Gastroesophageal sphincter (tissue), 2 donors: ENCODE measurements around the gene SSMEM1.

Experiments
- POLR2A ChIP-seq, 2 donors: fragments of 450-650 bp; IDR thresholded peaks; one replicate each; pipeline ENCODE4 v1.6.1; 2017; ENCODE audit warnings: antibody characterized with exemption in 2 of 2, mild to moderate bottlenecking in 2 of 2, moderate library complexity in 1 of 2
- POLR2AphosphoS5 ChIP-seq: sonication (generic); formaldehyde crosslinking; IDR thresholded peaks from one replicate; pipeline ENCODE4 v1.6.1; 2017; ENCODE audit warnings: antibody characterized with exemption

- TF ChIP-seq POLR2AphosphoS5 (no peak), POLR2A (IDR thresholded peaks at IDR 0.05) (no peak)
Observed at GRCh38 chr7:130226333-130226732, 18.7 kb downstream of the SSMEM1 start.
